ENCODE measurements around the gene GMPPA.

Gene GMPPA

DNA sequence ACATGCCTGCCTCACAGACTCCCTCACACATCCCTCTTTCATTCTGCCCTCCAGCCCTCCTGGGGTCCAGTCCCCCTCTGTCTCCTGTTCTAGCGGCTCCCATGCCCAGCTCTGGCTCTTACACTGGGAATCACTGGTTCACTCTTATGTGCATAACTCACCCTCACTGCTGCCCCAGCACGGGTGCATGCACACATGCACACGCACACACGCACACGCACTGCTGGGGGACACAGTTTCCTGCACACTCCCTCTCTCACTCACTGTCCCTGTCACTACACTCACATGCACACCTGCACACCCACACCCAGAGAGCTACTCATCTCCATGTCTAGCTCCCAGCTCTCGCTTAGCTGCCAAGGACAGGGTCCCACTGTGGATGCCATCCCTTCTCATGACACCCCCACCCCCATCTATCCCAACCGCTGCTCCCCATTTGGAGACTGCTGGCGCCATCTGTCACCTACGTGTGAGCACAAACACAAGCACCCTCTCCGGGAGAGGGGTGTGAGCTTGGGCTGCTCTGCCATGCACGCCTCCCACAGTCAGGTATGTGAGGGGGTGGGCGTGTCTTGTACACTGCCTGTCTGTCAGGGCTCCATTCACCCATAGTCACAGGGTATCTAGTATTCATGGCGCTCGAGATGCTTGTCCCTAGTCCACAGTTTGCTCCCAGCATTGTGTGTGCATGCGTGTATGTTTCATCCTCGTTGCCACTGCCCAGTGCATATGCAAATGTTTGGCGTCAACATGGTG is 17.4 kb downstream of the GMPPA start:
- Histone ChIP-seq H3K27ac (ENCODE audit: low read depth, low read length) (no peak overlapping the region), H3K9me3 (ENCODE audit: insufficient read depth, low read depth, low read length) (no peaks in the 10 kb centered on the region), H3K9ac (ENCODE audit: low read depth, low read length) (no peak overlapping the region), H3K4me1 (ENCODE audit: insufficient read depth, low read length) (peaks cover 32% of the 10 kb centered on the region), H3K4me3 (ENCODE audit: low read length) (no peak overlapping the region), H3K36me3 (ENCODE audit: insufficient read depth, low read length) (no peaks in the 10 kb centered on the region), H3K27me3 (ENCODE audit: insufficient read depth, low read length) (peaks cover 60% of the 10 kb centered on the region)
- WGBS, result 84% methylated on average over 17 of the region's 17 CpGs

DNA sequence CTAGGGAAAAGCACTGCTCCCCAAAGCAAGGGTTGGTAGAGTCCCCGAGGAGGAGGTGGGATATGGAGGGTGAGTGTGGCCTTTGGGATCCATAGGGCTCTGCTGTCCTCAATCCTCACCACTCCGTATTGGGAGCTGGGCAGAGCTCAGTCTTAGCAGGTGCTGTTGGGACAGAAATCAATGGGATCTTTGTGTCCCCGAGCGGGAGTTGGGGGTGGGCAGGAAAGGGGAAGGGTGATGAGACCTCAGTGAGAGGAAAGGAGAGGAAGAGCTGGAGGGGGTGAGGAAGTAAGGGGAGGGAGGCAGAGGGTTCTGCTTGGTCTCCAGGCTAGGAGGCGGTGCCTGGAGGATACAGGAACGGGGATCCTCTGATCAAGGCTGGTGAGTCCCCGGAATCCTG is 18.2 kb downstream of the GMPPA start:
- H3K36me3 ChIP-seq (ENCODE audit: insufficient read depth, low read length), result no peaks in the 10 kb centered on the region
- H3K4me3 ChIP-seq (ENCODE audit: low read length), result no peak overlapping the region
- no peaks in the 10 kb centered on the region for H3K9me3 ChIP-seq (ENCODE audit: insufficient read depth, low read depth, low read length)
- peaks cover 54% of the 10 kb centered on the region for H3K27me3 ChIP-seq (ENCODE audit: insufficient read depth, low read length)
- H3K4me1 ChIP-seq (ENCODE audit: insufficient read depth, low read length), result peaks cover 35% of the 10 kb centered on the region
- 90% methylated on average over 7 of the region's 7 CpGs for WGBS
- no peak overlapping the region for H3K27ac ChIP-seq (ENCODE audit: low read depth, low read length)
- H3K9ac ChIP-seq (ENCODE audit: low read depth, low read length), result no peak overlapping the region

DNA sequence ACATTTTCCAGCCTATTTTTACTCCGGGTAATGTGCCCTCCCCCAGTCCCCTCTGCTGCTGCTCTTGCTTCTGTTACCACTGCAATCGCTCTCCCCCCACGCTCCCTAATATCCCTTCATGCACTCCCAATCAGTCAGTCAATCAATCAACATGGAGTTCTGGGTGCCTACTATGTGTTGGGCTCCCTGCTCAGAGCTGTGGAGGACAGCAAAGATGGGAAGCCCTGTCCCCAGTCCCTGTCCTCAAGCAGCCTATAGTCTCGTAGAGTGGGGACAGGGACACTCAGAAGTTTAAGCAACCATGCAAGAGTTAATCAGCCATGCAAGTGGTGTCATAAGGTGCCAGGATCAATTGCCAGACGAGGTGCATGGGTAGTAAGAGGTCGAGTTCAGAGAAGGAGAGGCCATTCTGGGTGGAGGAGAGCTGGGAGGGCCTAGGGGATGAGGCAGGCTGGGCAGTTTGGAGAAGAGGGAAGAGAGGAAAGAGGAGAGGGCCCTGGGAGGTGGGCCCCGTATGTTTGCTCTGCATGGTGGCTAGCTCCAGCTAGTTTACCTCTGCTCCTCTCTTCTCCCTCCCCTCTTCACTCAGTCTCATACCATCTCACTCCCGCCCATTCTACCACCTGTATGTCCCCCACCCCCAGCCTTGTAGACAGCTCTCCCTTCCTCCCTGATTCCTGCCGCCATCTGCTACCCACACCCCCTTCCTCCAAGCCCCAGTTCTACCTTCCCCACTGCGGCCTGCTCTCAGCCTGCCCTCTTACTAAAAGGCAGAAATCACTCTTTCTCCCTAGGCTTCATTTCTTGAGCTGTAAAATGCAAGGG is 19.5 kb downstream of the GMPPA start:
- Histone ChIP-seq H3K36me3 (ENCODE audit: insufficient read depth, low read length) (no peaks in the 10 kb centered on the region), H3K27me3 (ENCODE audit: insufficient read depth, low read length) (peaks cover 43% of the 10 kb centered on the region), H3K27ac (ENCODE audit: low read depth, low read length) (no peak overlapping the region), H3K9ac (ENCODE audit: low read depth, low read length) (no peak overlapping the region), H3K4me3 (ENCODE audit: low read length) (no peak overlapping the region), H3K4me1 (ENCODE audit: insufficient read depth, low read length) (peaks cover 24% of the 10 kb centered on the region), H3K9me3 (ENCODE audit: insufficient read depth, low read depth, low read length) (no peaks in the 10 kb centered on the region)
- 71% methylated on average over 10 of the region's 10 CpGs for WGBS

DNA sequence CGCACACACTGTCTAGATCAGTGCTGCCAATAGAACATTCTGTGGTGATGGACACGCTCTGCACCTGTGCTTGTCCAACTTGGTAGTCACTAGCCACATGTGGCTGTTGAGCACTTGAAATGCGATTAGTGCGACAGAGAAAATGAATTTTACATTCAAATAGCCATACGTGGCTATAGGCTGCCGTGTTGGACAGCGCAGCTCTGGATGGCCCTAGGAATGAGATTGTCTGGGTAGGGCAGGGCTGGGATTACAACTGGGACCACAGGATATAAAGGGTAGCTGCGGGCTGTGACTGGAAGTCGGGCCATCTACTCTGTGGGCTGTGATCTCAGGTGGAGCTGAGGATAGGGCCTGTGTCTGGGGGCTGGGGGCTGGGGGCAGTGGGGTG is 20.8 kb downstream of the GMPPA start:
- no peak overlapping the region for H3K27ac ChIP-seq (ENCODE audit: low read depth, low read length)
- 89% methylated on average over 9 of the region's 9 CpGs for WGBS
- no peak overlapping the region for H3K9ac ChIP-seq (ENCODE audit: low read depth, low read length)
- H3K9me3 ChIP-seq (ENCODE audit: insufficient read depth, low read depth, low read length), result no peaks in the 10 kb centered on the region
- H3K4me1 ChIP-seq (ENCODE audit: insufficient read depth, low read length), result peaks cover 16% of the 10 kb centered on the region
- no peaks in the 10 kb centered on the region for H3K36me3 ChIP-seq (ENCODE audit: insufficient read depth, low read length)
- peaks cover 36% of the 10 kb centered on the region for H3K27me3 ChIP-seq (ENCODE audit: insufficient read depth, low read length)
- H3K4me3 ChIP-seq (ENCODE audit: low read length), result no peak overlapping the region

DNA sequence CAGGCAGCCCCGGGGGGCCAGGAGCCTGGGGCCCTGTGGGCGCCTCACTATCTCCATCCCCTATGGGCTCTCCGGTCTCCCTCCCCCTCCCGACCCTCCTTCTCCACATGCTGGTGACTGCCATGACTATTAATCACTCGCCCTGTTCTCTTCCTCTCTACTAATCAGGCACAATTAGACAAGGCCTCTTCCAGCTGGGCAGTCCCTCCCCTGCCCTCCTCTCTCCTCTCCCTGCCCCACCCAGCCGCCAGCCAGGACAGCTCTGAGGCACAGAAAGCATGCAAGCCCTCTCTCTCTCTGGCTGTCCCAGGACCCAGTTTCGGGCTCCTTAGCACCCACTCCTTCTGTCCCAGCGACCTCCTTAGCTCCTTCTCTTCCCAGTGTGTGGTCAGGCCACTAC is 21.4 kb downstream of the GMPPA start:
- no peak overlapping the region for H3K27ac ChIP-seq (ENCODE audit: low read depth, low read length)
- H3K4me3 ChIP-seq (ENCODE audit: low read length), result no peak overlapping the region
- no peaks in the 10 kb centered on the region for H3K9me3 ChIP-seq (ENCODE audit: insufficient read depth, low read depth, low read length)
- no peak overlapping the region for H3K9ac ChIP-seq (ENCODE audit: low read depth, low read length)
- 74% methylated on average over 8 of the region's 8 CpGs for WGBS
- H3K36me3 ChIP-seq (ENCODE audit: insufficient read depth, low read length), result no peaks in the 10 kb centered on the region
- H3K27me3 ChIP-seq (ENCODE audit: insufficient read depth, low read length), result peaks cover 34% of the 10 kb centered on the region
- peaks cover 16% of the 10 kb centered on the region for H3K4me1 ChIP-seq (ENCODE audit: insufficient read depth, low read length)

DNA sequence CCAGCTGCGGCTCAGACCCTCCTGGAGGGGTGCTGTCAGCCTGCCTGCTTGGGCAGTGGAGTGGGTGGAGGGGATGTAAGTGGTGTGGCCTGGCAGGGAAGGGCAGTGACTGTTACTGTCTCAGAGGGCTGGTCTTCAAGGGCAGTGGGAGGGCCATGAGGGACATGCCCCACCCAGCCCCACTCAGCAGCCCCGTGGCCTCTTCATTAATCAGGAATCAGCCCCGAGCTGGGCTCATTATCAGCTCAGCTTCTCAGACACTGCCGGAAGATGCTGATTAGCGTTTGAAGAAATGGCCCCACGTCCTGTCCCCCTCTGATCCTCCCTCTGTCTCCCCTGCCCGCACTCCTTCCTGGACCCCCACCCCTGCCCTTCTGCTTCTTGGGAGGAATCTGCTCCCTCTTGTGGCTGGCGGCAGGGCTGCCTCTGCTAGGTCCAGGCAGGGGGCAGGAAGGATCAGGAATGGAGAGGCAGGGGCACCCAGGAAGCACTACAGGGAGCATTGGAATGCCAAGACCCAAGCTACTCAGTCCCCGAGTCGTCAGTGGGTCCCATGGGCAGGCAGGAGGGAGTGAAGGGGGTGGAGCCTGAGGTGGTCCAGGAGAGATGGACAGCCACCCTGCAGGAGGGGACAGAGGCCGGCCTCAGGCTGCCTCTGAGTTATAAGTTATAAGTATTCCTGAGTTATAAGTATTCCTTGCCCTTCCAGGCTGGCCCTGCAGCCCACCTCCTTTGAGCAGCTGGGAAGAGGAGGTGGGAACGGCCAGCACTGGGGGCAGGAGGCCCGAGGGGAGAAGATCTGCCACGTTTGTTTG is 22.6 kb downstream of the GMPPA start:
- H3K9ac ChIP-seq (ENCODE audit: low read depth, low read length), result no peak overlapping the region
- no peak overlapping the region for H3K4me3 ChIP-seq (ENCODE audit: low read length)
- 10% methylated on average over 13 of the region's 14 CpGs for WGBS
- H3K9me3 ChIP-seq (ENCODE audit: insufficient read depth, low read depth, low read length), result no peaks in the 10 kb centered on the region
- H3K36me3 ChIP-seq (ENCODE audit: insufficient read depth, low read length), result no peaks in the 10 kb centered on the region
- H3K27ac ChIP-seq (ENCODE audit: low read depth, low read length), result peak overlapping the region; percentile 54; the same call in 1 of the 2 replicates
- peaks cover 23% of the 10 kb centered on the region for H3K27me3 ChIP-seq (ENCODE audit: insufficient read depth, low read length)
- peaks cover 19% of the 10 kb centered on the region for H3K4me1 ChIP-seq (ENCODE audit: insufficient read depth, low read length)

DNA sequence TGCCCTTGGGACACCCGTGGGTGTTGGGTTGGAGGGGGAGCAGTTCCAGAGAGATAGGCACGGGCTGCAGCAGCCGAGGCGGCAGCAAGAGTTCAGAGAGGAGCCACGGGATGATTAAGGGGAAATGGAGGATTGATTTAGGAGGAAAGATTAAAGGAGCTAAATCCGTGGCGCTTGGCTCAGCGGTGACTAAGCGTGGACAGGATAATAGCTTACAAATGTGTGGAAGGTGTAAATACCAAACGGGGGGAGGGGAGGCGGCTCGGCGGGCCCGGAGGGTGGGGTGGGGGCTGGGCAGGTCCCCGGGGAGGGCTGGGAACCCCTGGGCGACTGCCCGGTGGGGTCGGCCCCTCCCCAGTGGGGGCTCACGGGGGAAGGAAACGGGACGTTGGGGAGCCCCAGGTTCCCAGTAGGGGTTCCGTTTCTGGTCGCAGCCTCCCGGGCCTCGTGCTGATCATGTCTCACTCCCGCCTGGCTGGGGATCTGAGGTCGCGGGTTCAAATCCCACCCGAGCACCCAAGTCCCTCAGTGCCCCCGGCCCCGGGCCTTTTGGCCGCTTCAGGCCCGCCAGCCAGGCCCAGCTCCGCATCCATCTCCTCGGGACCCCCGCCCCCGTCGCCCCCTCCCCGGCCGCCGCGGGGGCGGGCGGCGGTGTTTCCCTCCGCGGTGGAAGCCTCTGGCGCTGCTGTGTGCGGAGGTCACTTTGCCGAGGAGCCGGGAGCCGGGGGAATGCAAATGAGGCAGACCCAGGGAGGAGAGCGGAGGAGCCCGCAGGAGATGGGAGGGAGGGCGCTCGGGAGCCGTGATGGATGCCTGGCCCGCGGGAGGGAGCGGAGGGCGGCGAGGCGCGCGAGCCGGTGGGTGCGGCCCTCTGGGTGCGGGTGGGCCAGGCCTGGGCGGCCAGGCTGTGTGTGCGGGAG is 23.7 kb downstream of the GMPPA start:
- peaks cover 27% of the 10 kb centered on the region for H3K27me3 ChIP-seq (ENCODE audit: insufficient read depth, low read length)
- peak overlapping the region; percentile 53; the same call in 1 of the 2 replicates for H3K9ac ChIP-seq (ENCODE audit: low read depth, low read length)
- no peaks in the 10 kb centered on the region for H3K9me3 ChIP-seq (ENCODE audit: insufficient read depth, low read depth, low read length)
- peaks cover 23% of the 10 kb centered on the region for H3K4me1 ChIP-seq (ENCODE audit: insufficient read depth, low read length)
- H3K36me3 ChIP-seq (ENCODE audit: insufficient read depth, low read length), result no peaks in the 10 kb centered on the region
- peak overlapping the region; percentile 59 for H3K4me3 ChIP-seq (ENCODE audit: low read length)
- peak overlapping the region; percentile 54; the same call in 1 of the 2 replicates for H3K27ac ChIP-seq (ENCODE audit: low read depth, low read length)
- WGBS, result 6% methylated on average over 69 of the region's 70 CpGs

DNA sequence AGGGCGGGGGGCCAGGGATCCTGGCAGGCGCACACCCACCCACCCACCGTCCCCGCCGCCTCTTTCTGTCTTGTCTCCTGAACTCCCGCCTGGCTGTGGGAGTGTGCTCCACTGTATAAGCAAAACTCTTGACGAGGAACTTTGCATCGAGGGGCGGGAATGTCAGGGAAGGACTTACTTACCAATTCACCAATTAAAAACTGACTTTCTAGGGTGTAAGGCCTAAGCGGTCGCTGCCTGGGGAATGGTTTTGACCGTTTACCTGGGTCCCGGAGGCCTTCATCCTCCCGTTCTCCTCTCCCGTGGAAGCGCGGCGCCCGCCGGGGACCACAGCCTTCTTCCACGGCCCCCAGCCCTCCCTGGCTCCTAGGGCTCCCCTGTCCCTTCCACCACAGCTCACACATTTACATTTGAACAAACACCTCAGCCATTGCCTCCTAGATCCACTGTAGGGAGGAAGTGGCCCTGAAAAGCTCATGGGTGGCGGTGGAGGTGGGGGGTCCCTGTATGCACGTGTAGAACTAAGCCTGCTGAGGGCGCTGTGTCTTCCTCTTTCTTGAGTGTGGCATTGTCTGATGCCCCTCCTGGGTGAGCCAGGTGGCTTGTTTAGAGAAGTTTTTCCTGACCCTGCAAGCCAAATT is 24.5 kb downstream of the GMPPA start:
- WGBS, result 12% methylated on average over 20 of the region's 24 CpGs
- Histone ChIP-seq H3K4me3 (ENCODE audit: low read length) (peak overlapping the region; percentile 59), H3K4me1 (ENCODE audit: insufficient read depth, low read length) (peaks cover 23% of the 10 kb centered on the region), H3K9me3 (ENCODE audit: insufficient read depth, low read depth, low read length) (no peaks in the 10 kb centered on the region), H3K27ac (ENCODE audit: low read depth, low read length) (peak overlapping the region; percentile 11), H3K36me3 (ENCODE audit: insufficient read depth, low read length) (no peaks in the 10 kb centered on the region), H3K27me3 (ENCODE audit: insufficient read depth, low read length) (peaks cover 23% of the 10 kb centered on the region), H3K9ac (ENCODE audit: low read depth, low read length) (peak overlapping the region; percentile 53)

DNA sequence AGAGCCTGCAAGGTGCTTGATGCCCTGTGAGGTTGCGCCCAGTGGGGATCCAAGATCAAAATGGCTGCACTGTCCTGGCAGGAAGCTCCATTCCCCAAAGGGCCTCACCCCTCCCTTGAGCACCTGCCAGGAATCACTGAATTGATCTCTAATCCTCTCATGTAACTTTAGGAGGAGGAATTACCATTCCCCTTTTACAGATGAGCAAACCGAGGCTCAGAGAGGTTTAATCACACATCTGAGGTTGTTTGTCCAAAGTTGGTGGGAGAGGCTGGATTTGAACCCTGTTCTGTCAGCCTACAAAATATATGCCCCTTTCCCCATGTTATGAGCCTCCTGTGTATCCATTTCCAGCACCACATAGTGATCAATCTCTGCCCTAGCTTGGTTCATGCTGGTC is 26.1 kb downstream of the GMPPA start:
- Histone ChIP-seq H3K9ac (ENCODE audit: low read depth, low read length) (no peak overlapping the region), H3K27ac (ENCODE audit: low read depth, low read length) (no peak overlapping the region), H3K9me3 (ENCODE audit: insufficient read depth, low read depth, low read length) (no peaks in the 10 kb centered on the region), H3K27me3 (ENCODE audit: insufficient read depth, low read length) (peaks cover 36% of the 10 kb centered on the region), H3K36me3 (ENCODE audit: insufficient read depth, low read length) (no peaks in the 10 kb centered on the region), H3K4me3 (ENCODE audit: low read length) (no peak overlapping the region), H3K4me1 (ENCODE audit: insufficient read depth, low read length) (peaks cover 24% of the 10 kb centered on the region)
- 93% methylated on average over 2 of the region's 2 CpGs for WGBS
